Breast epithelium (tissue), 3 donors: ENCODE data around the gene MAP3K1.

Experiments
- CTCF ChIP-seq, 3 donors: fragments of 450-650 bp; IDR thresholded peaks; one replicate each; pipeline ENCODE4 v1.5.1; 2016 to 2017; ENCODE audit warnings: antibody characterized with exemption in 3 of 3, mild to moderate bottlenecking in 3 of 3, moderate library complexity in 3 of 3
- POLR2A ChIP-seq: fragments of 450-650 bp; IDR thresholded peaks from one replicate; pipeline ENCODE4 v1.6.1; 2016; ENCODE audit warnings: antibody characterized with exemption, mild to moderate bottlenecking, moderate library complexity

- TF ChIP-seq POLR2A (no peak), CTCF (IDR thresholded peaks at IDR 0.05) (no peak)
Measured at GRCh38 chr5:56769875-56770604, 45.3 kb upstream of the MAP3K1 start.
